ENCODE measurements around the gene ARHGAP24. TPM values are rescaled to one million over a fixed set of nuclear protein-coding genes. Genes with fewer than 3 reads are reported as not detected.
"Not testable (repeated sequence)": the region's sequence is repeated elsewhere in the genome, so short reads cannot be mapped to it uniquely, and the experiment has no call there.

ARHGAP24 gene
- total and polyA plus RNA-seq, 2 of the 13 experiments (the other 11 are each of a cell fraction or from before 2014, with no cell fraction given), result 0.07 to 0.55 TPM

GRCh38 chr4:85820101-85820500 is 345.2 kb downstream of the ARHGAP24 start:
- in situ Hi-C loops (cut with HindIII; ENCODE audit: extremely low pct_ligation_motif_present, low pct_unique_long_range_greater_than_20kb); ATAC-seq; H3K4me1 ChIP-seq (ENCODE audit: insufficient read depth, low read length); H4K20me1 ChIP-seq (ENCODE audit: insufficient read depth, low read length); FAIRE-seq; H3K9ac ChIP-seq (ENCODE audit: insufficient read depth, low read depth, low read length); H3K9me3 ChIP-seq (ENCODE audit: low read length); H3K27ac ChIP-seq (ENCODE audit: extremely low read length, insufficient read depth, low read length); DNase-seq (ENCODE audit: low spot score); H3K4me3 ChIP-seq (replicated peaks in 1 of 3; ENCODE audit: insufficient read depth in 1 of 3, low read depth in 2 of 3, low read length in 3 of 3); POLR2A ChIA-PET; BruUV-seq (replicated peaks); CTCF ChIA-PET (ENCODE audit: low intra/inter-chr PET ratio, low total read pairs); H3K36me3 ChIP-seq (replicated peaks in 1 of 2; ENCODE audit: control insufficient read depth in 1 of 2, insufficient read depth in 2 of 2, low read length in 2 of 2); H3K79me2 ChIP-seq (ENCODE audit: insufficient read depth, low read length); H3K27me3 ChIP-seq (ENCODE audit: control insufficient read depth in 1 of 2, insufficient read depth in 2 of 2, low read length in 2 of 2); H3K4me2 ChIP-seq (ENCODE audit: low read depth, low read length); H2AFZ ChIP-seq (ENCODE audit: low read length): not testable (repeated sequence)
- intact Hi-C loops (cut with micrococcal nuclease; ENCODE audit: unreplicated experiment), result loop anchor here (10.0 kb wide), 1 partner anchor 145 kb away; no protein-coding TSS in a partner anchor

GRCh38 chr4:85821688-85822455 is 346.9 kb downstream of the ARHGAP24 start:
- DNase-seq (ENCODE audit: low spot score) (no peak), FAIRE-seq (no peak), ATAC-seq (no peak)
- Histone ChIP-seq H3K9me3 (ENCODE audit: low read length) (no peaks in the 10 kb centered on the region), H3K4me2 (ENCODE audit: low read depth, low read length) (no peak overlapping the region), H3K27ac (ENCODE audit: extremely low read length, insufficient read depth, low read length) (no peak overlapping the region), H3K4me3 (replicated peaks in 1 of 3; ENCODE audit: insufficient read depth in 1 of 3, low read depth in 2 of 3, low read length in 3 of 3) (no peak overlapping the region), H3K27me3 (ENCODE audit: control insufficient read depth in 1 of 2, insufficient read depth in 2 of 2, low read length in 2 of 2) (no peaks in the 10 kb centered on the region), H3K9ac (ENCODE audit: insufficient read depth, low read depth, low read length) (no peak overlapping the region), H3K36me3 (replicated peaks in 1 of 2; ENCODE audit: control insufficient read depth in 1 of 2, insufficient read depth in 2 of 2, low read length in 2 of 2) (no peaks in the 10 kb centered on the region), H2AFZ (ENCODE audit: low read length) (no peak overlapping the region), H3K79me2 (ENCODE audit: insufficient read depth, low read length) (no peaks in the 10 kb centered on the region), H3K4me1 (ENCODE audit: insufficient read depth, low read length) (no peaks in the 10 kb centered on the region), H4K20me1 (ENCODE audit: insufficient read depth, low read length) (no peaks in the 10 kb centered on the region)
- TF ChIP-seq MAFK (conservative IDR thresholded peaks at IDR 0.05 in 1 of 2, IDR thresholded peaks at IDR 0.05 in 1 of 2; ENCODE audit: low read length in 2 of 2) (peak in 1 of 2 experiments; percentile 61; a peak in 3 of 4 replicates), ESRRA (CRISPR knock-in tag; IDR thresholded peaks at IDR 0.05; ENCODE audit: low read depth) (no peak), MAFF (IDR thresholded peaks at IDR 0.05; ENCODE audit: low read depth, low read length) (0 out of 2 replicates have a peak, but pooled peaks have one; percentile 47)
- BruUV-seq (replicated peaks), result no TSS peak
- in situ Hi-C loops (cut with HindIII; ENCODE audit: extremely low pct_ligation_motif_present, low pct_unique_long_range_greater_than_20kb) (no loop called here), intact Hi-C loops (cut with micrococcal nuclease; ENCODE audit: unreplicated experiment) (loop anchor here (10.0 kb wide), 1 partner anchor 143 kb away; no protein-coding TSS in a partner anchor)
- ChIA-PET POLR2A (no interaction called here), CTCF (ENCODE audit: low intra/inter-chr PET ratio, low total read pairs) (no interaction called here)
- 55% methylated on average over 2 of the region's 2 CpGs for WGBS (ENCODE audit: low lambda C conversion rate)

Data from HepG2 (cell line).